ENCODE data around the gene TCL1A. TPM values are rescaled to one million over a fixed set of nuclear protein-coding genes. Genes with fewer than 3 reads are reported as not detected.

Gene TCL1A
- polyA plus RNA-seq, 1 experiment: not detected

DNA sequence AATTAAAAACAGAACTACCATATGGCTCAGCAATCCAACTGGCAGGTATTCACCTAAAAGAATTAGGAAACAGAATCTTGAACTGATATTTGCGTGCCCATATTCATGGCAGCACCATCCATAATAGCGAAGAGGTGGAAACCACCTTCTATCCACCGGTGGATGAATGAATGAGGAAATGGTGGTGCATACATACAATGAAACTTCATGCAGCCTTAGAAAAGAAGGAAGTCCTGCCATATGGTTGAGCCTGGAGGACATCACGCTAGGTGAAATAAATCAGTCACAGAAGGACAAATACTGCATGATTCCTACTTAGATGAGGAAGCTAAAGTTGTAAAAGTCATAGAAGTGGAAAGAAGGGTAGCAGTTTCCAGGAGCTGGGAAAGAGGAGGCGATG lies 6.6 kb downstream of the TCL1A start:
- H3K27me3 ChIP-seq (ENCODE audit: control insufficient read depth, insufficient read depth, low read length): no peaks in the 10 kb centered on the region
- no peak for TF ChIP-seq CTCF (IDR thresholded peaks at IDR 0.05; ENCODE audit: low read depth, low read length)
- ChIA-PET POLR2A (no interaction called here), CTCF (no interaction called here)
- DNase-seq (ENCODE audit: low read depth, low spot score): no peak
- no peak overlapping the region for H3K27ac ChIP-seq (ENCODE audit: low read depth, low read length)
- no peak overlapping the region for H3K4me3 ChIP-seq (ENCODE audit: low read depth, low read length)
- H3K9me3 ChIP-seq (ENCODE audit: control insufficient read depth, insufficient read depth, low read length): no peaks in the 10 kb centered on the region; the same call in 1 of the 2 replicates

GRCh38 chr14:95705518-95705917 lies 8.4 kb downstream of the TCL1A start:
- Histone ChIP-seq H3K27ac (ENCODE audit: low read depth, low read length) (no peak overlapping the region), H3K4me3 (ENCODE audit: low read depth, low read length) (no peak overlapping the region), H3K27me3 (ENCODE audit: control insufficient read depth, insufficient read depth, low read length) (no peaks in the 10 kb centered on the region), H3K9me3 (ENCODE audit: control insufficient read depth, insufficient read depth, low read length) (no peaks in the 10 kb centered on the region; the same call in 1 of the 2 replicates)
- DNase-seq (ENCODE audit: low read depth, low spot score): no peak
- TF ChIP-seq CTCF (IDR thresholded peaks at IDR 0.05; ENCODE audit: low read depth, low read length): no peak
- ChIA-PET POLR2A (no interaction called here), CTCF (no interaction called here)

DNA sequence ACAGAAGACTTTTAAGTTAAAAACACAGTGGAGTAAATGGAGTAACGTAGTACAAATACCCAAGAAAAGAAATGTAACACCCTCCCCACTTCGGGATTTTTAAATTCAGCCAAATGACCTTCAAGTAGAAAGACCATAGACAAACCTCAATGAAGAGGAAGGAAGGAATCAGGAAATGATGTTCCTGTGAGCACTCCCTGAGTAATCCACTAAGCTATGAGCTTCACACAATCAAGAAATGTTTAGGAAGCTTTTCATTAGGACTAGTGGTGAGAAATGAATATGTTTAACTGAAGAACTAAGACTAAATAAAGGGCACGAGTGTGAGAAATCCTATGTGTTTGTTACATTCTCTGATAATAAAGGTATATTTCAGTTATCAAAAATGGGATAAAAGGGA lies 10.1 kb downstream of the TCL1A start:
- H3K4me3 ChIP-seq (ENCODE audit: low read depth, low read length): no peak overlapping the region
- ChIA-PET CTCF (no interaction called here), POLR2A (no interaction called here)
- H3K27ac ChIP-seq (ENCODE audit: low read depth, low read length): no peak overlapping the region
- no peak for DNase-seq (ENCODE audit: low read depth, low spot score)
- no peaks in the 10 kb centered on the region for H3K9me3 ChIP-seq (ENCODE audit: control insufficient read depth, insufficient read depth, low read length)
- no peaks in the 10 kb centered on the region for H3K27me3 ChIP-seq (ENCODE audit: control insufficient read depth, insufficient read depth, low read length)
- TF ChIP-seq CTCF (IDR thresholded peaks at IDR 0.05; ENCODE audit: low read depth, low read length): no peak

- Histone ChIP-seq H3K27ac (ENCODE audit: low read depth, low read length) (no peak overlapping the region), H3K9me3 (ENCODE audit: control insufficient read depth, insufficient read depth, low read length) (no peaks in the 10 kb centered on the region), H3K4me3 (ENCODE audit: low read depth, low read length) (no peak overlapping the region), H3K27me3 (ENCODE audit: control insufficient read depth, insufficient read depth, low read length) (no peaks in the 10 kb centered on the region)
- DNase-seq (ENCODE audit: low read depth, low spot score): no peak
- ChIA-PET CTCF (no interaction called here), POLR2A (no interaction called here)
- no peak for TF ChIP-seq CTCF (IDR thresholded peaks at IDR 0.05; ENCODE audit: low read depth, low read length)
Observed at GRCh38 chr14:95703341-95703740, 10.6 kb downstream of the TCL1A start.

DNA sequence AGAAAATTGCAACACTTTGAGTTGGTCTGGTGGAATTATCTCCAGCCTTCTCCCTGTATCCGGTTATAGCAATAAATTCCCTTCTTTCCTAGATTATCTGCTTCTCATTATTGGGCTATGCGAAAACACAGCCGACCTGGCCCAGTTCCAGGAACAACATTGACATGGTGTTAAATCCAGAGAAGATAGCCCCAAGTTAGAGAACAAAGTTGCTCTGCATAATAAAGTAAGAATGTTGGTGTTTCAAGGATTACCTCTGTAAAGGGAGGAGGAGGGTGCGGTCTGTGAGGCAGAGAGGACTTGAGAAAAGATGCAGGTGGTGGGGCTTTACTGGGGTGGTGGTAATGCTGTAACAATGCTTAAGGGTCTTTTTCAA lies 12.1 kb downstream of the TCL1A start:
- no peak for DNase-seq (ENCODE audit: low read depth, low spot score)
- TF ChIP-seq CTCF (IDR thresholded peaks at IDR 0.05; ENCODE audit: low read depth, low read length): no peak
- H3K4me3 ChIP-seq (ENCODE audit: low read depth, low read length): no peak overlapping the region
- no peaks in the 10 kb centered on the region for H3K27me3 ChIP-seq (ENCODE audit: control insufficient read depth, insufficient read depth, low read length)
- no peak overlapping the region for H3K27ac ChIP-seq (ENCODE audit: low read depth, low read length)
- CTCF ChIA-PET: no interaction called here
- POLR2A ChIA-PET: no interaction called here
- no peaks in the 10 kb centered on the region; the same call in 1 of the 2 replicates for H3K9me3 ChIP-seq (ENCODE audit: control insufficient read depth, insufficient read depth, low read length)

All from AG04450 (cell line).